NCI-H128 (cell line): ENCODE measurements around the gene TNNI2.
"Not testable (repeated sequence)": the region's sequence is repeated elsewhere in the genome, so short reads cannot be mapped to it uniquely, and the experiment has no call there.

Source experiments
- DNase-seq: peaks from one replicate; lab custom pipeline; 2025; ENCODE audit not compliant: unreplicated experiment; lab: John Stamatoyannopoulos, UW

TNNI2 gene

GRCh38 chr11:1883346-1884302 lies 44.8 kb downstream of the TNNI2 start:
- DNase-seq: no peak

- no peak for DNase-seq
Measured at GRCh38 chr11:1884303-1884700, 45.5 kb downstream of the TNNI2 start.

- DNase-seq: not testable (repeated sequence)
Measured at GRCh38 chr11:1886551-1886950, 47.8 kb downstream of the TNNI2 start.

GRCh38 chr11:1887451-1888346 lies 48.9 kb downstream of the TNNI2 start:
- DNase-seq: no peak

- no peak for DNase-seq
Measured at GRCh38 chr11:1888347-1888753, 49.6 kb downstream of the TNNI2 start.

- DNase-seq: no peak
Measured at GRCh38 chr11:1888811-1889210, 50.0 kb downstream of the TNNI2 start.

GRCh38 chr11:1889224-1889930 lies 50.6 kb downstream of the TNNI2 start:
- DNase-seq: no peak

- DNase-seq: no peak
Measured at GRCh38 chr11:1889941-1890855, 51.4 kb downstream of the TNNI2 start.
